Chondrocyte (in vitro differentiated cells): ENCODE measurements around the gene LINC00305. TPM values are rescaled to one million over a fixed set of nuclear protein-coding genes. Genes with fewer than 3 reads are reported as not detected.

Source experiments
- DNase-seq: peaks from one replicate; pipeline ENCODE4 v3.0.0; 2021; ENCODE audit warnings: mixed read lengths, low spot score
- H3K27ac Mint-ChIP-seq: one replicate; pipeline ENCODE4 v1.8.0; 2021; ENCODE audit warnings: mild to moderate bottlenecking, moderate library complexity, mixed read lengths; ENCODE audit not compliant: unreplicated experiment
- H3K27me3 Mint-ChIP-seq: 2 replicates; pipeline ENCODE4 v1.8.0; 2021; ENCODE audit warnings: low read depth, mixed read lengths
- H3K36me3 Mint-ChIP-seq: 2 replicates; pipeline ENCODE4 v1.8.0; 2021; ENCODE audit warnings: low read depth, mixed read lengths
- H3K4me1 Mint-ChIP-seq: 2 replicates; pipeline ENCODE4 v1.8.0; 2021; ENCODE audit warnings: low read depth, mild to moderate bottlenecking, mixed read lengths
- H3K4me3 Mint-ChIP-seq: one replicate; pipeline ENCODE4 v1.8.0; 2021; ENCODE audit warnings: mild to moderate bottlenecking, moderate library complexity, mixed read lengths; ENCODE audit not compliant: unreplicated experiment
- H3K9me3 Mint-ChIP-seq: 2 replicates; pipeline ENCODE4 v1.8.0; 2021; ENCODE audit warnings: low read depth, mixed read lengths
- total RNA-seq: library from RNA; stranded (reverse); gene quantifications from 3 replicates; pipeline ENCODE4 v1.2.1, GENCODE V29; 2021
- TF ChIP-seq, protein P1 (sequence below): fragments of 200-600 bp; sonication (generic); IDR thresholded peaks from 2 replicates; pipeline ENCODE4 v1.5.0; 2021; ENCODE audit warnings: antibody characterized with exemption, mild to moderate bottlenecking, moderate library complexity

The LINC00305 gene
- total RNA-seq, 1 donor from 2014 or later, result not detected

DNA sequence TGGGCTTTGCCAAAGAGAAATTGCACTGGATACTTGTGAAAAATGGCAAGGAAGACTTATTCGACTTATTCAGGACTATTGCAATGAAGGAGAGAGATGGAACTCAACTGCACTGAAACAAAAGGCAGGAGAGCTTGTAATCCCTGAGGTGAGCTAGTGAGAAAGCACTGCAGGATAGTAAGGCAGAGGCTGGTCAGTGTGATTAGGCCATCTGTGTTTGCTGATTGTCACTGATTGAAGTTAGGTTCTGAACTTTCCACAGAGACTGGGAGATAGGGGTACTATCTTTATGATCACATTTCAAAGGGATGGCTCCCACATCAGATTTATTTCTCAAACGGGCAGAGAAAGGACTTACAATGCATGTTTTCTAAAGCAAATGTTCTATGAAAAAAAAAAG, 96.1 kb downstream of the LINC00305 start:
- no peaks in the 10 kb centered on the region for H3K36me3 Mint-ChIP-seq
- H3K4me3 Mint-ChIP-seq, result no peak overlapping the region
- TF ChIP-seq, protein P1, sequence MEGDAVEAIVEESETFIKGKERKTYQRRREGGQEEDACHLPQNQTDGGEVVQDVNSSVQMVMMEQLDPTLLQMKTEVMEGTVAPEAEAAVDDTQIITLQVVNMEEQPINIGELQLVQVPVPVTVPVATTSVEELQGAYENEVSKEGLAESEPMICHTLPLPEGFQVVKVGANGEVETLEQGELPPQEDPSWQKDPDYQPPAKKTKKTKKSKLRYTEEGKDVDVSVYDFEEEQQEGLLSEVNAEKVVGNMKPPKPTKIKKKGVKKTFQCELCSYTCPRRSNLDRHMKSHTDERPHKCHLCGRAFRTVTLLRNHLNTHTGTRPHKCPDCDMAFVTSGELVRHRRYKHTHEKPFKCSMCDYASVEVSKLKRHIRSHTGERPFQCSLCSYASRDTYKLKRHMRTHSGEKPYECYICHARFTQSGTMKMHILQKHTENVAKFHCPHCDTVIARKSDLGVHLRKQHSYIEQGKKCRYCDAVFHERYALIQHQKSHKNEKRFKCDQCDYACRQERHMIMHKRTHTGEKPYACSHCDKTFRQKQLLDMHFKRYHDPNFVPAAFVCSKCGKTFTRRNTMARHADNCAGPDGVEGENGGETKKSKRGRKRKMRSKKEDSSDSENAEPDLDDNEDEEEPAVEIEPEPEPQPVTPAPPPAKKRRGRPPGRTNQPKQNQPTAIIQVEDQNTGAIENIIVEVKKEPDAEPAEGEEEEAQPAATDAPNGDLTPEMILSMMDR, result no peak
- H3K4me1 Mint-ChIP-seq, result no peaks in the 10 kb centered on the region
- no peaks in the 10 kb centered on the region for H3K27me3 Mint-ChIP-seq
- no peak for DNase-seq
- H3K27ac Mint-ChIP-seq, result no peak overlapping the region
- H3K9me3 Mint-ChIP-seq, result no peaks in the 10 kb centered on the region

- H3K27ac Mint-ChIP-seq, result no peak overlapping the region
- no peak for DNase-seq
- H3K27me3 Mint-ChIP-seq, result peaks cover 4% of the 10 kb centered on the region
- TF ChIP-seq, protein P1, result no peak
- H3K9me3 Mint-ChIP-seq, result peaks cover 6% of the 10 kb centered on the region
- H3K4me3 Mint-ChIP-seq, result no peak overlapping the region
- no peaks in the 10 kb centered on the region for H3K36me3 Mint-ChIP-seq
- H3K4me1 Mint-ChIP-seq, result no peaks in the 10 kb centered on the region
Measured at GRCh38 chr18:64044616-64045015, 104.3 kb downstream of the LINC00305 start.

- Mint-ChIP-seq H3K36me3 (no peaks in the 10 kb centered on the region), H3K27me3 (peaks cover 5% of the 10 kb centered on the region), H3K9me3 (peaks cover 6% of the 10 kb centered on the region), H3K4me3 (no peak overlapping the region), H3K27ac (no peak overlapping the region), H3K4me1 (no peaks in the 10 kb centered on the region)
- TF ChIP-seq, protein P1, result no peak
- no peak for DNase-seq
Measured at GRCh38 chr18:64042728-64043358, 106.0 kb downstream of the LINC00305 start.

DNA sequence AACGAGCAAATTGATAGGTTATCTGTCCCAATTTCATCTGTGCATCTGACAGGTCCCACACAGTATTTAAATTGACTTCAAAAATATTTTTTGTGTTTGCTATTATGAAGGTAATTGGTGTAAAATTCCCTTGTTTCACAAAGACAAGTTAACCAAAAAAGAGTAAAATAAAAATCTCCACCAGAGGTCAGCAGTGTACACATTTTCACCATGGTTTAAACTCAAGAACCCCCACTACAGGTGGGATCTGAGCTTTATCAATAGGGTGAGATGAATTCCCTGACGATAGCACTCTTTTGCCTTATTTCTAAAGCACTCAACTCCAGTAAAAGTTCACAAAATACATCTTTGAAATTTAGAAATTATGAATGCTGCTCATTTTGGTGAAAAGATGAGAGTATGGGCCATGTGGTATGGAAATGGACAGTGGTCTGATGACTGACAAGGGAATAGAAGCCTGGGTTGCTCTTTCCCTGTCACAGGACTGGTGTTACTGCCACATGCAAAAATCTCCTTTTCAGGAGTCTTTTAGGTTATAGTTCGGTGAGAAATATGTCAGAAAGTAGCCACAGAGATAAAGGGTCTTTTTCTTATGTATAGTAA, 111.0 kb downstream of the LINC00305 start:
- no peak overlapping the region for H3K27ac Mint-ChIP-seq
- TF ChIP-seq, protein P1, result peak; percentile 90
- no peaks in the 10 kb centered on the region for H3K4me1 Mint-ChIP-seq
- DNase-seq, result no peak
- peaks cover 22% of the 10 kb centered on the region for H3K27me3 Mint-ChIP-seq
- no peak overlapping the region for H3K4me3 Mint-ChIP-seq
- H3K9me3 Mint-ChIP-seq, result peaks cover 6% of the 10 kb centered on the region
- H3K36me3 Mint-ChIP-seq, result no peaks in the 10 kb centered on the region

DNA sequence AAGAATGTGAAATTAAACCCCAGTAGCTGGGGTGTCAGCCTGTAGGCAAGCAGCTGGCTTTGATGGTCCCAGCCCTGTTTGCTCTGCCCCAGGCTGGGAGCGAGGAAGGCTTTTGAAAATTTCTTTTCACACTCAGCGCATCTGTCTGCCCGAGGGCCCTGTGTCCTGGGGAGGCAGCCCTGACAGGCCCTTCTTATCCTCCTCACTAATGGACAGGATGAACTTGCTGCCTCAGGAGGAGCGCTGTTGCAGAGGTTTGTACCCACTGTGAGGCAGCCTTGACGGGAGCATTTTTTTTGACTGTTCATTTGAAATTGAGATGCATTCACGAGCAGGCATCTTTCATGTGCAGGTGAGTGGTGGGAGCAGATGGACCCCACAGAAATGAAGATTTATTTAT, 116.6 kb downstream of the LINC00305 start:
- H3K27ac Mint-ChIP-seq, result no peak overlapping the region

More for the DNA sequence above, 116.6 kb downstream of the LINC00305 start:
- Mint-ChIP-seq H3K9me3 (no peaks in the 10 kb centered on the region), H3K27me3 (peaks cover 35% of the 10 kb centered on the region), H3K4me1 (no peaks in the 10 kb centered on the region), H3K4me3 (no peak overlapping the region), H3K36me3 (no peaks in the 10 kb centered on the region)
- no peak for DNase-seq
- TF ChIP-seq, protein P1, result no peak
